BLaER1 (cell line): ENCODE measurements around the gene NMBR.
"Not testable (repeated sequence)": the region's sequence is repeated elsewhere in the genome, so short reads cannot be mapped to it uniquely, and the experiment has no call there.

ENCODE experiments used
- H3K27ac ChIP-seq: shearing (Covaris generic); formaldehyde crosslinking; 2 replicates; pipeline ENCODE4 v1.8.1; 2022
- H3K27me3 ChIP-seq: shearing (Covaris generic); formaldehyde crosslinking; 2 replicates; pipeline ENCODE4 v1.8.1; 2022
- H3K36me3 ChIP-seq: shearing (Covaris generic); formaldehyde crosslinking; 2 replicates; pipeline ENCODE4 v1.8.1; 2022
- H3K4me1 ChIP-seq: shearing (Covaris generic); formaldehyde crosslinking; 2 replicates; pipeline ENCODE4 v1.8.1; 2022
- H3K4me2 ChIP-seq: shearing (Covaris generic); formaldehyde crosslinking; 2 replicates; pipeline ENCODE4 v1.8.1; 2022
- H3K4me3 ChIP-seq: shearing (Covaris generic); formaldehyde crosslinking; 2 replicates; pipeline ENCODE4 v1.8.1; 2022
- H3K9ac ChIP-seq: shearing (Covaris generic); formaldehyde crosslinking; 2 replicates; pipeline ENCODE4 v1.8.1; 2022
- H3K9me3 ChIP-seq: shearing (Covaris generic); formaldehyde crosslinking; 2 replicates; pipeline ENCODE4 v1.8.1; 2022
- H4K20me1 ChIP-seq: shearing (Covaris generic); formaldehyde crosslinking; 2 replicates; pipeline ENCODE4 v1.8.1; 2022
- Cebpa-rat ChIP-seq: shearing (Covaris generic); IDR thresholded peaks from 2 replicates; pipeline ENCODE4 v1.8.1; 2022

The NMBR gene

GRCh38 chr6:142118925-142119324 is 28.0 kb downstream of the NMBR start:
- Histone ChIP-seq H3K9me3 (no peaks in the 10 kb centered on the region), H3K4me2 (no peak overlapping the region), H3K4me1 (no peaks in the 10 kb centered on the region), H3K9ac (no peak overlapping the region), H3K4me3 (no peak overlapping the region), H4K20me1 (no peaks in the 10 kb centered on the region), H3K27me3 (no peaks in the 10 kb centered on the region), H3K27ac (no peak overlapping the region), H3K36me3 (no peaks in the 10 kb centered on the region)
- no peak for TF ChIP-seq Cebpa-rat

- no peaks in the 10 kb centered on the region for H4K20me1 ChIP-seq
- H3K4me2 ChIP-seq, result no peak overlapping the region
- no peaks in the 10 kb centered on the region for H3K4me1 ChIP-seq
- H3K27ac ChIP-seq, result no peak overlapping the region
- H3K9me3 ChIP-seq, result no peaks in the 10 kb centered on the region
- H3K4me3 ChIP-seq, result no peak overlapping the region
- H3K9ac ChIP-seq, result no peak overlapping the region
- no peaks in the 10 kb centered on the region for H3K36me3 ChIP-seq
- H3K27me3 ChIP-seq, result no peaks in the 10 kb centered on the region
- TF ChIP-seq Cebpa-rat, result no peak
These were observed 28.6 kb downstream of the NMBR start for GRCh38 chr6:142118328-142118727.

GRCh38 chr6:142117366-142117765 is 29.6 kb downstream of the NMBR start:
- no peak for TF ChIP-seq Cebpa-rat

GRCh38 chr6:142112451-142113061 is 34.4 kb downstream of the NMBR start:
- H3K4me3 ChIP-seq, result no peak overlapping the region
- no peaks in the 10 kb centered on the region for H3K36me3 ChIP-seq
- no peaks in the 10 kb centered on the region for H3K27me3 ChIP-seq
- no peaks in the 10 kb centered on the region for H3K4me1 ChIP-seq
- no peak overlapping the region for H3K27ac ChIP-seq
- no peak overlapping the region for H3K4me2 ChIP-seq
- H3K9ac ChIP-seq, result no peak overlapping the region
- no peak for TF ChIP-seq Cebpa-rat
- H4K20me1 ChIP-seq, result no peaks in the 10 kb centered on the region
- H3K9me3 ChIP-seq, result no peaks in the 10 kb centered on the region

More at GRCh38 chr6:142117366-142117765, 29.6 kb downstream of the NMBR start:
- H3K27ac ChIP-seq, result no peak overlapping the region
- H3K4me3 ChIP-seq, result no peak overlapping the region
- no peaks in the 10 kb centered on the region for H3K36me3 ChIP-seq
- no peaks in the 10 kb centered on the region for H3K27me3 ChIP-seq
- H3K9me3 ChIP-seq, result no peaks in the 10 kb centered on the region
- no peaks in the 10 kb centered on the region for H4K20me1 ChIP-seq
- H3K4me2 ChIP-seq, result no peak overlapping the region
- H3K9ac ChIP-seq, result no peak overlapping the region
- H3K4me1 ChIP-seq, result no peaks in the 10 kb centered on the region

GRCh38 chr6:142110820-142111219 is 36.1 kb downstream of the NMBR start:
- H3K27me3 ChIP-seq, H3K27ac ChIP-seq, H3K4me2 ChIP-seq, H3K4me1 ChIP-seq, H3K9ac ChIP-seq, H3K9me3 ChIP-seq, H3K4me3 ChIP-seq, H4K20me1 ChIP-seq, H3K36me3 ChIP-seq: not testable (repeated sequence)

GRCh38 chr6:142104820-142105219 is 42.1 kb downstream of the NMBR start:
- H3K9me3 ChIP-seq, H3K4me2 ChIP-seq, H3K4me3 ChIP-seq, H3K27me3 ChIP-seq, H4K20me1 ChIP-seq, H3K4me1 ChIP-seq, H3K27ac ChIP-seq, H3K36me3 ChIP-seq, H3K9ac ChIP-seq: not testable (repeated sequence)

- Histone ChIP-seq H3K4me1 (no peaks in the 10 kb centered on the region), H4K20me1 (no peaks in the 10 kb centered on the region), H3K4me3 (no peak overlapping the region), H3K27ac (no peak overlapping the region), H3K27me3 (no peaks in the 10 kb centered on the region), H3K4me2 (no peak overlapping the region), H3K36me3 (no peaks in the 10 kb centered on the region), H3K9ac (no peak overlapping the region), H3K9me3 (peaks cover 12% of the 10 kb centered on the region)
- no peak for TF ChIP-seq Cebpa-rat
These were observed 58.1 kb downstream of the NMBR start for GRCh38 chr6:142088858-142089216.

GRCh38 chr6:142087950-142088857 is 58.7 kb downstream of the NMBR start:
- H3K27ac ChIP-seq, result no peak overlapping the region
- H3K36me3 ChIP-seq, result no peaks in the 10 kb centered on the region
- peaks cover 12% of the 10 kb centered on the region for H3K9me3 ChIP-seq
- TF ChIP-seq Cebpa-rat, result no peak
- no peak overlapping the region for H3K4me3 ChIP-seq
- no peak overlapping the region for H3K9ac ChIP-seq
- H3K27me3 ChIP-seq, result no peaks in the 10 kb centered on the region
- H3K4me2 ChIP-seq, result no peak overlapping the region
- no peaks in the 10 kb centered on the region for H4K20me1 ChIP-seq
- no peaks in the 10 kb centered on the region for H3K4me1 ChIP-seq

GRCh38 chr6:142079130-142079529 is 67.8 kb downstream of the NMBR start:
- Histone ChIP-seq H3K9me3 (no peaks in the 10 kb centered on the region), H3K27me3 (no peaks in the 10 kb centered on the region), H3K9ac (no peak overlapping the region), H3K27ac (no peak overlapping the region), H3K36me3 (no peaks in the 10 kb centered on the region), H3K4me1 (peaks cover 8% of the 10 kb centered on the region), H3K4me2 (no peak overlapping the region), H4K20me1 (no peaks in the 10 kb centered on the region), H3K4me3 (no peak overlapping the region)
- no peak for TF ChIP-seq Cebpa-rat

- Histone ChIP-seq H3K9ac (no peak overlapping the region), H3K4me3 (no peak overlapping the region), H3K9me3 (no peaks in the 10 kb centered on the region), H4K20me1 (no peaks in the 10 kb centered on the region), H3K36me3 (no peaks in the 10 kb centered on the region), H3K27me3 (no peaks in the 10 kb centered on the region), H3K4me2 (peak overlapping the region; percentile 23), H3K27ac (no peak overlapping the region), H3K4me1 (peaks cover 8% of the 10 kb centered on the region)
- no peak for TF ChIP-seq Cebpa-rat
These were observed 71.3 kb downstream of the NMBR start for GRCh38 chr6:142075516-142076101.
